Activated B cell treated with CpG ODN at 0.5 μM for 24 hours (primary cell): Measurements from ENCODE around the gene BCOR. TPM values are rescaled to one million over a fixed set of nuclear protein-coding genes. Genes with fewer than 3 reads are reported as not detected.

Experiments
- ATAC-seq: fragments of 200-7000 bp; cut with Tn5 transposase; one replicate; pipeline ENCODE4 v1.10.0; 2021; ENCODE audit warnings: low read depth, mild to moderate bottlenecking, moderate library complexity
- CTCF ChIA-PET: fragments of 350-600 bp; sonication (Branson Sonifier 250); formaldehyde crosslinking; loops from one replicate; lab custom pipeline; 2021; ENCODE audit warnings: antibody characterized with exemption; lab: Charles Lee
- POLR2A ChIA-PET: fragments of 350-600 bp; sonication (Branson Sonifier 250); formaldehyde crosslinking; loops from one replicate; lab custom pipeline; 2021; ENCODE audit warnings: antibody characterized with exemption; lab: Charles Lee
- DNase-seq: peaks from one replicate; pipeline ENCODE4 v3.0.0; 2022
- H3K27ac Mint-ChIP-seq: one replicate; pipeline ENCODE4 v1.8.0; 2020; ENCODE audit warnings: mixed read lengths
- H3K27me3 Mint-ChIP-seq: one replicate; pipeline ENCODE4 v1.8.0; 2021; ENCODE audit warnings: mixed read lengths
- H3K36me3 Mint-ChIP-seq: one replicate; pipeline ENCODE4 v1.8.0; 2021; ENCODE audit warnings: low read depth, mixed read lengths
- H3K4me1 Mint-ChIP-seq: one replicate; pipeline ENCODE4 v1.8.0; 2021; ENCODE audit warnings: mixed read lengths
- H3K4me3 Mint-ChIP-seq: one replicate; pipeline ENCODE4 v1.8.0; 2020; ENCODE audit warnings: mild to moderate bottlenecking, mixed read lengths
- H3K9me3 Mint-ChIP-seq: one replicate; pipeline ENCODE4 v1.8.0; 2020; ENCODE audit warnings: mixed read lengths
- CTCF ChIP-seq: fragments of 200-600 bp; IDR thresholded peaks from one replicate; pipeline ENCODE4 v1.8.0; 2022; ENCODE audit warnings: antibody characterized with exemption, mild to moderate bottlenecking
- intact Hi-C: fragments of 100-400 bp; cut with micrococcal nuclease; formaldehyde crosslinking; loops from one replicate; pipeline ENCODE4 v1.15.1; 2024
- total RNA-seq: library from RNA; stranded (reverse); gene quantifications from 2 replicates; pipeline ENCODE4 v1.2.3, GENCODE V29; 2022

The BCOR gene
- total RNA-seq, 1 donor from 2014 or later: 59.3 TPM

GRCh38 chrX:40049084-40049641 lies 48.6 kb downstream of the BCOR start:
- no peak for TF ChIP-seq CTCF
- no peaks in the 10 kb centered on the region for H3K27me3 Mint-ChIP-seq
- intact Hi-C loops: no loop called here
- ATAC-seq: no peak
- H3K4me3 Mint-ChIP-seq: no peak overlapping the region
- H3K9me3 Mint-ChIP-seq: peaks cover 13% of the 10 kb centered on the region
- ChIA-PET POLR2A (no interaction called here), CTCF (interaction anchor here (0.9 kb wide), 1 partner anchor 317 kb away, joined by 3 read pairs; no protein-coding TSS in a partner anchor)
- peaks cover 55% of the 10 kb centered on the region for H3K36me3 Mint-ChIP-seq
- H3K27ac Mint-ChIP-seq: no peak overlapping the region
- H3K4me1 Mint-ChIP-seq: no peaks in the 10 kb centered on the region
- DNase-seq: no peak

- Mint-ChIP-seq H3K4me1 (no peaks in the 10 kb centered on the region), H3K36me3 (peaks cover 39% of the 10 kb centered on the region), H3K27me3 (no peaks in the 10 kb centered on the region), H3K9me3 (peaks cover 11% of the 10 kb centered on the region), H3K4me3 (no peak overlapping the region), H3K27ac (no peak overlapping the region)
- ATAC-seq (no peak), DNase-seq (no peak)
- CTCF ChIA-PET: no interaction called here
- POLR2A ChIA-PET: no interaction called here
- intact Hi-C loops: no loop called here
- no peak for TF ChIP-seq CTCF
These were observed 50.3 kb downstream of the BCOR start for GRCh38 chrX:40047485-40047884.

- Mint-ChIP-seq H3K4me1 (peaks cover 15% of the 10 kb centered on the region), H3K27ac (no peak overlapping the region), H3K9me3 (peaks cover 4% of the 10 kb centered on the region), H3K4me3 (no peak overlapping the region), H3K36me3 (peaks cover 6% of the 10 kb centered on the region), H3K27me3 (no peaks in the 10 kb centered on the region)
- no peak for ATAC-seq
- TF ChIP-seq CTCF: no peak
- ChIA-PET POLR2A (no interaction called here), CTCF (no interaction called here)
- intact Hi-C loops: no loop called here
- no peak for DNase-seq
These were observed 53.9 kb downstream of the BCOR start for GRCh38 chrX:40043895-40044294.

GRCh38 chrX:40041915-40042314 lies 55.8 kb downstream of the BCOR start:
- no peak overlapping the region for H3K27ac Mint-ChIP-seq
- intact Hi-C loops: no loop called here
- TF ChIP-seq CTCF: no peak
- ATAC-seq (no peak), DNase-seq (no peak)
- ChIA-PET POLR2A (no interaction called here), CTCF (no interaction called here)
- H3K27me3 Mint-ChIP-seq: no peaks in the 10 kb centered on the region
- H3K9me3 Mint-ChIP-seq: peaks cover 2% of the 10 kb centered on the region
- H3K4me3 Mint-ChIP-seq: no peak overlapping the region
- H3K4me1 Mint-ChIP-seq: peaks cover 15% of the 10 kb centered on the region
- no peaks in the 10 kb centered on the region for H3K36me3 Mint-ChIP-seq

GRCh38 chrX:40040686-40041461 lies 56.9 kb downstream of the BCOR start:
- ChIA-PET CTCF (no interaction called here), POLR2A (no interaction called here)
- Mint-ChIP-seq H3K4me3 (no peak overlapping the region), H3K9me3 (peaks cover 2% of the 10 kb centered on the region), H3K36me3 (no peaks in the 10 kb centered on the region), H3K27me3 (no peaks in the 10 kb centered on the region), H3K4me1 (peaks cover 15% of the 10 kb centered on the region), H3K27ac (no peak overlapping the region)
- intact Hi-C loops: no loop called here
- DNase-seq: no peak
- TF ChIP-seq CTCF: no peak
- ATAC-seq: no peak
